H7 (cell line): ENCODE data around the gene CPA5. TPM values are rescaled to one million over a fixed set of nuclear protein-coding genes. Genes with fewer than 3 reads are reported as not detected.
"Not testable (repeated sequence)": the region's sequence is repeated elsewhere in the genome, so short reads cannot be mapped to it uniquely, and the experiment has no call there.

Experiments used
- DNase-seq: peaks from one replicate; pipeline ENCODE4 v3.0.0; 2012
- H3K27me3 ChIP-seq: 2 replicates; pipeline ENCODE4 v1.6.0; 2011; ENCODE audit warnings: mild to moderate bottlenecking, low read length; ENCODE audit not compliant: control insufficient read depth, insufficient read depth
- H3K36me3 ChIP-seq: replicated peaks from 2 replicates; pipeline ENCODE4 v1.5.1; 2011; ENCODE audit warnings: low read length; ENCODE audit not compliant: control insufficient read depth, insufficient read depth
- H3K4me3 ChIP-seq: 2 replicates; pipeline ENCODE4 v1.5.1; 2011; ENCODE audit warnings: low read depth, mild to moderate bottlenecking, control low read depth, low read length, moderate library complexity; ENCODE audit not compliant: insufficient read depth
- total RNA-seq: library from RNA; depleted of rRNA; stranded (reverse); fragments of >200 nt; shearing (Covaris generic); gene quantifications from 2 replicates; pipeline ENCODE4 v1.2.3, GENCODE V29; 2014

The CPA5 gene
- total RNA-seq, 1 experiment from 2014 or later = 0.24 TPM

GRCh38 chr7:130372402-130373165, 28.0 kb downstream of the CPA5 start:
- Histone ChIP-seq H3K4me3 (no peak overlapping the region), H3K27me3 (no peaks in the 10 kb centered on the region), H3K36me3 (no peaks in the 10 kb centered on the region)
- no peak for DNase-seq

DNA sequence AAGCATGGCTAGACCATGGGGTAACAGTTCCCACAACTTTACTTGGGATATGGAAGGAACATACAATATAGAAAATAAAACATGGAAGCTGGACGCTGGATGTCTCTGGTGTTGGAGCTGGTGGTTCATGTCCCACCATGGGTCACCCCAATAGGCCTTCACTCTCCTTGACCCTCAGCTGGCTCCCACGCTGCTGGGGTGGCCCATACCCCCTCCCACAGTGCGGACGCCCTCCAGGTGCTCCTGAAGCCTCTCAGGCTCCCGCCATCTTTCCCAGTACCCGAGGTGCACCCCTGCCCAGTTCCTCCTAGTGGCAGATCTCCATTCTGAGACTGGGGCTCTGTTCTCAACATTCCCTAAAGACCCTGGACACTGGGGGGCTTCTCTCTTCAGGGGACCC, 29.9 kb downstream of the CPA5 start:
- no peaks in the 10 kb centered on the region for H3K27me3 ChIP-seq
- no peak overlapping the region for H3K4me3 ChIP-seq
- H3K36me3 ChIP-seq = no peaks in the 10 kb centered on the region
- DNase-seq = no peak

GRCh38 chr7:130376461-130376860, 31.8 kb downstream of the CPA5 start:
- H3K27me3 ChIP-seq, DNase-seq, H3K36me3 ChIP-seq, H3K4me3 ChIP-seq: not testable (repeated sequence)

- H3K27me3 ChIP-seq = no peaks in the 10 kb centered on the region
- no peaks in the 10 kb centered on the region for H3K36me3 ChIP-seq
- no peak overlapping the region for H3K4me3 ChIP-seq
These were observed 32.6 kb downstream of the CPA5 start for GRCh38 chr7:130377178-130377577.

DNA sequence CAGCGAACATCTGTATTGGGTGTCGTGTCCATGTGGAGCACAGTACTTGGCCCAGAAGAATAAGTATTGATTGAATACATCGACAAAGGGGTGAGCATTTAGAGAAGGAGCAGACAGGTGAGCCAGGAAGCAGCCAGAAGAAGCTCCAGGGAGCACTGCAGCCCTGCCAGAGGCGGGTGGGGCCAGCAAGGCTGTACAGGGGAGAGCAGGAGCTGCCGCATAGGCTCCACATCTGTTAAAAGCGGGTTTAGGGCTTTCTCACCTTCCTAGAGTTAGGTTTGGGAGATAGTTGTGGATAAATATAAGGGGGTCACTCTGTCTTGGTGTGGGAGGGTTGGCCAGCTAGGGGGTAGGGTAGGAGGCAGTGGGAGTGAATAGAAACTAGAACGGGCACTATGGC, 34.4 kb downstream of the CPA5 start:
- H3K4me3 ChIP-seq = no peak overlapping the region
- no peak for DNase-seq
- no peaks in the 10 kb centered on the region for H3K27me3 ChIP-seq
- H3K36me3 ChIP-seq = no peaks in the 10 kb centered on the region

More at GRCh38 chr7:130377178-130377577, 32.6 kb downstream of the CPA5 start:
- no peak for DNase-seq

DNA sequence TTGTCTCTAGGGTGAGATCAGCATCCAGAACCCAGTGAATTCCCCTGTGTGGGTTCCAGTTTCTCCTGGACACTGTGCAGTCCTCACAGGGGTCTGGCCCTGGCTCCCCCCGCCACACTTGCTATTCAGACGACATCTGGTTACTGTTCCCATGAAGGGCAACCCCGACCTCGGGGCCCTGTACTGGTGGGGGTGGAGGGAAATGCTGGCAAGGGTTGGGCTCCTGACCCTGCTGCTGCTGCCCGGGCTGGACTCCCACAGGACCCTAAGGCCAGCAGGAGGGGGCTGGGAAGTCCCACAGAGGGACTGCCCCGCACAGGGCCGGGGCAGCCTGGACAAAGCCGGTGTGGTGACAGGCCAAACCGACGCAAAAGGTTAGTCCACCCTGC, 34.9 kb downstream of the CPA5 start:
- Histone ChIP-seq H3K36me3 (no peaks in the 10 kb centered on the region), H3K4me3 (no peak overlapping the region), H3K27me3 (no peaks in the 10 kb centered on the region)
- no peak for DNase-seq

- Histone ChIP-seq H3K27me3 (no peaks in the 10 kb centered on the region), H3K4me3 (no peak within 1 kb of the TSS), H3K36me3 (no peaks in the 10 kb centered on the region)
- DNase-seq = no peak
These were observed 35.6 kb downstream of the CPA5 start, which contains the start of gene CPA1 for GRCh38 chr7:130379921-130380860. TSS of gene CPA1 (plus strand) at chr7:130380494. CDS start at chr7:130380521, 27 bp downstream.

DNA sequence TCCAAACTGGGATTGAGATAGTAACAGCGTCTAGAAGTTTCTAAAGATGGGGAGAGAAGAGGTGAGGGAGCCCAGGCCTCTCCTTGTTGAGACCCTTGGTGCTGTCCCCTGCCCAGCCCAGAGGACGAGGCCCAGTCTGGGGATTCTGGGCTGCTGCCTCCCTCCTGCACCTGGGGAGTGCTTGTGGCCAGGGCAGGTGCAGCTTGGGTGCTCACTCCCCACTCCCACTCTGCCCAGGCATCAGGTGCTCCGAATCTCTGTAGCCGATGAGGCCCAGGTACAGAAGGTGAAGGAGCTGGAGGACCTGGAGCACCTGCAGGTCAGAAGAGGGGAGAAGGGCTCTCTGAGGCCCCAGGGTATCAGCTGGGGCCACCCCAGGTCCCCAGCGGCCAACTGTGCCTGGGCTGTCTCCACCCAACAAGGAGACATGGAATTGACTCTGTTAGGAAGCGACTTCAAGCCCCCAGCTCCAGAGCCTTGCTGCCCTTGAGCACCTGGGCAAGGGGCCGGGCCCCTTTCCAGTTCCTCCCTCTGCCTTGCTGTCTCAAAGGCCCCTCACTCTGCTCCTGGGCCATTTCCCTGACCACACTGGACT, 36.3 kb downstream of the CPA5 start:
- Histone ChIP-seq H3K4me3 (no peak overlapping the region), H3K36me3 (no peaks in the 10 kb centered on the region), H3K27me3 (no peaks in the 10 kb centered on the region)
- no peak for DNase-seq

GRCh38 chr7:130381468-130382312, 37.1 kb downstream of the CPA5 start:
- DNase-seq = peak; percentile 84
- Histone ChIP-seq H3K27me3 (no peaks in the 10 kb centered on the region), H3K4me3 (no peak overlapping the region), H3K36me3 (no peaks in the 10 kb centered on the region)

GRCh38 chr7:130383187-130383980, 38.8 kb downstream of the CPA5 start:
- no peaks in the 10 kb centered on the region for H3K36me3 ChIP-seq
- H3K4me3 ChIP-seq = no peak overlapping the region
- no peaks in the 10 kb centered on the region for H3K27me3 ChIP-seq
- no peak for DNase-seq

DNA sequence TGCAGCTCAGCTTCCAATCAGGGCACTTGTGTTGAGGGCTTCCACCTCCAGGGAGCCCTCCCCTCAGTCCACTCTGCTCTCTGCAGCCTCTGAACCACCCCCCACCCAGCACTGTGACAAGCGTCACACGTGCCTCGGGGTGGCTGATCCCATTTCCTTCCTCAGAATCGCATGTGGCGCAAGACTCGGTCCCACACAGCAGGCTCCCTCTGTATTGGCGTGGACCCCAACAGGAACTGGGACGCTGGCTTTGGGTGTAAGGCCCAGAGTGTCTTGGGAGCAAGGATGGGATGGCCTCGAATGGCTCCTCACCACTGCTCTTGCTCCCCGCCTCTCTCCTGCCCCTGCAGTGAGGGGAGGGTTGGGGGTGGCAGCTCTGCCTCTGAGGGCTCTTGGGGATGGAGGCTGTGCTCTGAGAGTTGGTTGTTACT, 39.8 kb downstream of the CPA5 start:
- no peaks in the 10 kb centered on the region for H3K36me3 ChIP-seq
- DNase-seq = no peak
- no peak overlapping the region for H3K4me3 ChIP-seq
- H3K27me3 ChIP-seq = no peaks in the 10 kb centered on the region

- H3K4me3 ChIP-seq = no peak overlapping the region
- no peak for DNase-seq
- no peaks in the 10 kb centered on the region for H3K36me3 ChIP-seq
- H3K27me3 ChIP-seq = no peaks in the 10 kb centered on the region
These were observed 40.4 kb downstream of the CPA5 start for GRCh38 chr7:130384841-130385599.

GRCh38 chr7:130385600-130386066, 41.0 kb downstream of the CPA5 start:
- Histone ChIP-seq H3K27me3 (no peaks in the 10 kb centered on the region), H3K36me3 (no peaks in the 10 kb centered on the region), H3K4me3 (no peak overlapping the region)
- no peak for DNase-seq
